GM18951 (cell line): ENCODE data around the gene COL4A3.

Experiments
- POLR2A ChIP-seq: IDR thresholded peaks from 4 replicates; pipeline ENCODE4 v1.6.1; 2011; ENCODE audit warnings: mild to moderate bottlenecking; ENCODE audit not compliant: insufficient read length, insufficient read depth; ENCODE audit errors: extremely low read depth
- in situ Hi-C: fragments of 300-500 bp; cut with MboI; formaldehyde crosslinking; loops from one replicate; pipeline ENCODE4 v1.12.0; 2022; ENCODE audit warnings: low sequenced_read_pairs, mixed read lengths, inconsistent platforms; ENCODE audit not compliant: unreplicated experiment

The COL4A3 gene

DNA sequence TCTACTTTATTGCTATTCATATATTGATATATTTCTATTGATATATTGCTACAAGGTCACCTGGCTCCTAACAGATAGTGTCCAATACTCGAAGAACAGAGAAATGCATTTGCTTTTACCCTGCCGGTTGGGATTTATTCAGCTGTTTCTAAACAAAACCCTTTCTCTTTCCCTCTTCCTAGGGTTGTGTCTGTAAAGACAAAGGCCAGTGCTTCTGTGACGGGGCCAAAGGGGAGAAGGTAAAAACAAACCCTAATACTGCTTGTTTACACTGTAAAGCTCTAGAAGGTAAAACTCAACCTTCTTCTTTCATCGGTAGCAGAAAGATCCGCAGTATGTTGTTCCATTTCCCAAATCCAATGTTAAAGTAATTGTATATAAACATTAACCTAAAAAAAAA, 73.4 kb downstream of the COL4A3 start:
- in situ Hi-C loops, result no loop called here
- no peak for TF ChIP-seq POLR2A

DNA sequence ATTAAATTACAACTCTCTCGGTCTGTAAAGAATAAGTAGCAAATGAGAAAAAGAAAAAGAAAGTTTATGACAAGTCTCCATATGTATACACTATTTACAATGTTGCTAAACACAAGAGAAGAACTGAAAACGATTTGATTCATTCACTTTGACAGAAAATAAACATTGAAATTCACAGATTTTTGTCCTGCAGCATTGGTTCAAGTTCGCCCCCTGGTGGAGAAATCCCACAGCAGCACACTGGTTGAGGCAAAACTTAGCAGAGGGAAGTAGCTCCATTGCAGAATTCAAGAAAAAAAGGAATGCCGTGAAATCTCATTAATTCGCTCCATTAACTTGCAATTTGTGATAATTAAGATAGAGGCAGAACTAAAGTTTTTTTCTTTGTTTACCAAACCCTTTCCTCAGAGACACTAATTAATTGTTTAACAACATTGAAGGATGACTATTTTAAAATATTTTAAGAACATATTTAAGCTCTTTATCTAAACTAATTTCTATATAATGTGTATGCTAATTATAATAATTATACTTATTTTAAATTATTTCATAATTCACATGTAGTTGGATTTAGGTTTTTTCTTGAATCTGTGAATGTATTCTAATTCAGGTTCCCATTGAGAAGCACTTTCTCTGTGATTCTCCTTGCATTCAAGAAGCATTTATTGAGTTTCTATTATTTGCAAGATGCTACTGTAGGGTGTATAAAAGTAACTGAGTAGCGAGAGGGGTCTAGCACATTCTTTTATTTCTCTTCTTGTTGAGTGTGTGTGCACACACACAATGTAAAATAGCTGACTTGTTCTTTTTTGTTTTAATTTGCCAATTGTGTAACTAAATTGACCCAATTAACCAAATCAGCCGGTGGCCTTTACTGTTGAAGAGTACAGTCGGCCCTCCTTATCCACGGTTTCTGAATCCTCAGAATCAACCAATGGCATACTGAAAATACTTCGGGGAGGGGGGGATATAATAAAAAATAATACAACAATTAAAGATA, 74.1 kb downstream of the COL4A3 start:
- in situ Hi-C loops, result no loop called here
- TF ChIP-seq POLR2A, result no peak

- TF ChIP-seq POLR2A, result no peak
- in situ Hi-C loops, result loop anchor here (10.0 kb wide), 1 partner anchor 106 kb away; no protein-coding TSS in a partner anchor
These were observed 76.6 kb downstream of the COL4A3 start for GRCh38 chr2:227241005-227241404.

DNA sequence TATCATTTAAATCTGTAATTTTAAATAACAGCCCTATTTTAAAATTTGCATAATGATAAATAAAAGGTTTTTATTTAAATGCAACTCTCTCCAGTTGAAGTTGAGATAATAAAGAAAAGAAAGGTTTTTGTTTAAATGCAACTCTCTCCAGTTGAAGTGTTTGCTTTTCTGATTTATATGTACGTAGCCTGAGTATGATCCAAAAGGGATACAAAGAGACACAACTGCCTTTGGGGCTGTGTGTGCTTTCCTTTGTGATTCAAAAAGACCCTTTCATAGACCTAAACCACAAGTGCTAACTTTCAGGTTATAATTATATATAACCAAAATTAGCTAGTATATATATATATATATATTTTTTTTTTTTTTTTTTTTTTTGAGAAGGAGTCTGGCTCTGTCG, 84.5 kb downstream of the COL4A3 start:
- in situ Hi-C loops, result loop anchor here (10.0 kb wide), 1 partner anchor 114 kb away; no protein-coding TSS in a partner anchor
- TF ChIP-seq POLR2A, result no peak

- in situ Hi-C loops, result no loop called here
- no peak for TF ChIP-seq POLR2A
These were observed 88.4 kb downstream of the COL4A3 start for GRCh38 chr2:227252831-227253230.

DNA sequence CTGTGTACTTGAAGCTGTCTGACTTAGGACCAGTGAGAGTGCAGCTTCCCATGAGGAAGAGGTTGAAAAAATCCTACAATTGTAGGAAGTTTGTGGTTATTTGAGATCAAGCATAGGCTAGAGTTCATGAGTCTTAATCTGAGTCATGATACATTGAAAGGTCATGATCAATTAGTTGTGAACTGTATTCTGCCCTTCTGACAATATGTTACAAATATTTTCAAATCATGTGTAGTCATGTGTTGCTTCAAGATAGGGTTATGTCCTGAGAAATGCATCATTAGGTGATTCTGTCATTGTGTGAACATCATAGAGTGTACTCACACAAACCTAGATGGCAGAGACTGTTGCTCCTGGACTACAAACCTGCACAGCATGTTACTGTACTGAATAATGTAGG, 92.2 kb downstream of the COL4A3 start:
- in situ Hi-C loops, result no loop called here
- no peak for TF ChIP-seq POLR2A

GRCh38 chr2:227257820-227258219, 93.4 kb downstream of the COL4A3 start:
- TF ChIP-seq POLR2A, result no peak
- in situ Hi-C loops, result no loop called here

- no peak for TF ChIP-seq POLR2A
- in situ Hi-C loops, result no loop called here
These were observed 95.6 kb downstream of the COL4A3 start for GRCh38 chr2:227260041-227260440.

- in situ Hi-C loops, result no loop called here
- TF ChIP-seq POLR2A, result no peak
These were observed 103.1 kb downstream of the COL4A3 start for GRCh38 chr2:227267410-227268115.

GRCh38 chr2:227280895-227281294, 116.5 kb downstream of the COL4A3 start:
- TF ChIP-seq POLR2A, result no peak
- in situ Hi-C loops, result no loop called here

- TF ChIP-seq POLR2A, result no peak
- in situ Hi-C loops, result no loop called here
These were observed 121.4 kb downstream of the COL4A3 start for GRCh38 chr2:227285741-227286236.

- TF ChIP-seq POLR2A, result no peak
- in situ Hi-C loops, result no loop called here
These were observed 123.3 kb downstream of the COL4A3 start for GRCh38 chr2:227287771-227288170.

- no peak for TF ChIP-seq POLR2A
These were observed 127.9 kb downstream of the COL4A3 start for GRCh38 chr2:227292314-227292713.

More at GRCh38 chr2:227292314-227292713, 127.9 kb downstream of the COL4A3 start:
- in situ Hi-C loops, result loop anchor here (10.0 kb wide), 1 partner anchor 1528 kb away; no protein-coding TSS in a partner anchor
